HEK293T (cell line): ENCODE measurements around the gene PANK4.
"Not testable (repeated sequence)": the region's sequence is repeated elsewhere in the genome, so short reads cannot be mapped to it uniquely, and the experiment has no call there.

ENCODE experiments used
- ARNT ChIP-seq: fragments of 450-650 bp; IDR thresholded peaks from 2 replicates; pipeline ENCODE4 v1.6.1; 2017; ENCODE audit warnings: mild to moderate bottlenecking
- BHLHE40 ChIP-seq: fragments of 450-650 bp; IDR thresholded peaks from 2 replicates; pipeline ENCODE4 v1.6.1; 2016; ENCODE audit warnings: mild to moderate bottlenecking, moderate library complexity, borderline replicate concordance
- CTBP1 ChIP-seq: fragments of 450-650 bp; IDR thresholded peaks from 2 replicates; pipeline ENCODE4 v1.6.1; 2016; ENCODE audit warnings: borderline replicate concordance
- FOXA1 ChIP-seq: fragments of 450-650 bp; IDR thresholded peaks from 2 replicates; pipeline ENCODE4 v1.6.1; 2016; ENCODE audit warnings: mild to moderate bottlenecking
- NFRKB ChIP-seq: fragments of 450-650 bp; IDR thresholded peaks from 2 replicates; pipeline ENCODE4 v1.6.1; 2016; ENCODE audit warnings: mild to moderate bottlenecking, moderate library complexity
- PKNOX1 ChIP-seq: fragments of 450-650 bp; IDR thresholded peaks from 2 replicates; pipeline ENCODE4 v1.6.1; 2016
- SP1 ChIP-seq: fragments of 450-650 bp; IDR thresholded peaks from 2 replicates; pipeline ENCODE4 v1.6.1; 2017
- SUZ12 ChIP-seq: fragments of 450-650 bp; IDR thresholded peaks from 2 replicates; pipeline ENCODE4 v1.6.1; 2016; ENCODE audit warnings: mild to moderate bottlenecking
- TARDBP ChIP-seq: fragments of 450-650 bp; IDR thresholded peaks from 2 replicates; pipeline ENCODE4 v1.6.1; 2016

DNA sequence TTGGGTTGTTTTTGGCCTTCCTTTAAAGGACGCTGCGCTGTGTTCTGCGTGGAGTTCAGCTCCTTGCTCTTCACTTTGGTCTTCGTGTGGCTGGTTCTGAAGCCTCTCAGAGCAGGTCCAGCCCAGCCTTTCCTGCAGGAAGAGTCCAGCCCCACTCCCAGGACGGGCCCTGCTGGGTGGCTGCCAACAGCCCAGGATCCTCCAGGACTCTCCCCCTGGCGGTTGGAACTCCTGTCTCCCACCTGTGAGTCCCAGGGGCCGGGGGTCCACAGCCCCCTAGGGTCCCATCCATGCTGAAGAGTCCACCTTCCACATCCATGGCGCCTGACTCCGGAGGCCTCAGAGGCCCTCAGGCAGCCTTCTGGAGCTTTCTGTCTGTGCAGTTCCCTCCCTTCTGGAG is 25.1 kb upstream of the PANK4 start:
- not testable (repeated sequence) for TF ChIP-seq SUZ12, SP1, BHLHE40, PKNOX1, NFRKB, TARDBP, FOXA1, ARNT, CTBP1
